Activated CD8-positive, alpha-beta memory T cell treated with anti-CD3 and anti-CD28 coated beads, Interleukin-2, amount 50 U/mL, for 4 hours (primary cell): ENCODE measurements around the gene MAST2.
"Not testable (repeated sequence)": the region's sequence is repeated elsewhere in the genome, so short reads cannot be mapped to it uniquely, and the experiment has no call there.

Experiments
- DNase-seq: peaks from one replicate; pipeline ENCODE4 v3.0.0-alpha.2; 2020

MAST2 gene

DNA sequence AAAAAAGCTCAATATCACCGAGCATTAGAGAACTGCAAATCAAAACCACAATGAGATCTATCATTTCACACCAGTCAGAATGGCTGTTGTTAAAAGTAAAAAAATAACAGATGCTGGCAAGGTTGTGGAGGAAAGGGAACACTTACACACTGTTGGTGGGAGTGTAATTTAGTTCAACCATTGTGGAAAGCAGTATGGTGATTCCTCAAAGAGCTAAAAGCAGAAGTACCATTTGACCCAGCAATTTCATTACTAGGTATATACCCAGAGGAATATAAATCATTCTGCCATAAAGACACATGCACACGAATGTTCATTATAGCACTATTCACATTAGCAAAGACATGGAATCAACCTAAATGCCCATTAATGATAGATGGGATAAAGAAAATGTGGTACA lies 146.1 kb downstream of the MAST2 start:
- DNase-seq = not testable (repeated sequence)

DNA sequence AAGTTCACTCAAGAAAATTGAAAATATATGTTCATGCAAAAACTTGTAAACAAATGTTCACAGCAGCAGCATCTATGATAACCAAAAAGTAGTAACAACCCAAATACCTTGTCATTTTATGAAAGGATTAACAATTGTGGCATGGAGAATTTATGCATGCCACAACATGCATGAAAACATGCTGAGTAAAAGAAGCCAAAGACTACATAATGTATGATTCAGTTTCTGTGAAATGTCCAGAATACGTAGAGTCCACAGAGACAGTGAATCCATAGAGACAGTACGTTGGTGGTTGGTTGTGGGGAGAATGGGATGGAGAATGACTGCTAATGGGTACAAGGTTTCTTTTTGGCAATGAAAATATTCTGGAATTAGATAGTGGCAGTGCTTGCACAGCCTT lies 148.7 kb downstream of the MAST2 start:
- no peak for DNase-seq

DNA sequence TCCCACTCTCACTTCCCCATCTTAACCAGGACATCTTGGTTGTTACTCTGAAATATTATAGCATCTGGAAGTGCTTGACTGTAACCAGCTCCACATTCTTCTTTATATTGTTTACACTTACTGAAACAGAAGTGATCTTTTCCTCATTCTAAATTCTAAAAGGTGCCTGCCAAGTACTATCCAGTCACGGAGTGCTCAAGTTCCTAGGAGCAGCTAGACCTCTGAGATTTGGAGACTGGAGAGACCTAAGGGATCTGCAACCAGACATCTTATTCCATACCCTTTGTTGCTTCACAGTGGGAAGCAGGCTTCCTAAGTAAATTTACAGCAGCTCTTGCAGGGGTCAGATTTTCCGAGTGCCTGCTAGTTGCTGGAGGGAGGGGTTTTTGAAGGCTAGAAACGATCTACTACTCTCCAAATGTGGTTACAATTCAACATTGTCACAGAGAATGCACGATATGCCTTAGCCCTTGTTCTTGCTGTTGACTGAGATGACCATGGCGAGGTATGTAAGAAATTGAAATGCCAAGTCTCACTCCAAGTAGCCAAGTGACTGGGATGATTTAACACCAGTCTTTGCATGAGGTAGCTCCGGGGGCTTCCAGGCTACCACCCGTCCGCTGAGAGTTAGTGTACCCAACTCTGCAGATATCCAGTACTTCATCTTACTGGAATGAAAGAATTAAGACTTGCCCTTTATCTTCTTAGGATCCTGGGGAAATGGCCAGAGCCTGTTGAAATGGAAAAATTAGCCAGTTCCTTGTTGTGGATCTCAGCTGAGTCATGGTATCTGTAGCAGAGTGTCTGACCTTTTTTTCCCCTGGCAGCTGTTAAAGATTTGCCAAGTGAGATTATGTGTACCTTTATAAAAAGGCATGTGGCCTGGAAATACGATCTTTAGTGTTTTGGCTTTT lies 150.8 kb downstream of the MAST2 start:
- no peak for DNase-seq

DNA sequence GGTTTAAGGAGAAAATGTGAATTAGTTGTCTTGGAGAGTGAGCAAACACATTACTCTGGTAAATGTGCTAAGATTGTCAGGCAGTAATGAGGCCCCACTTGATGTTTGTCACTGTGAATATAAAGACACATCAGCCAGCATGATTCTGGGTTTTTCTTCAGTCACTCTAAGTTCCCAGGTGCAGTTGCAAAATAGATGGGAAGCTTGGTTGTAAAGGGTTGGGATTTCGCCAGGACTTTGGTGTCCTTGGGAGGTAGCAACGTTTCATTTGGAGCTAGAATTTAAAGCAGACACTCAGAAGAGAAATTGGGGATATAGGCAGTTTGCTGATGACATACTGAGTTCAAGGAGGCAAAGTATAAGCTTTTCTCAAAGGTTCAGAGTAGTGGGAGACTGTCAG lies 154.3 kb downstream of the MAST2 start:
- no peak for DNase-seq

DNA sequence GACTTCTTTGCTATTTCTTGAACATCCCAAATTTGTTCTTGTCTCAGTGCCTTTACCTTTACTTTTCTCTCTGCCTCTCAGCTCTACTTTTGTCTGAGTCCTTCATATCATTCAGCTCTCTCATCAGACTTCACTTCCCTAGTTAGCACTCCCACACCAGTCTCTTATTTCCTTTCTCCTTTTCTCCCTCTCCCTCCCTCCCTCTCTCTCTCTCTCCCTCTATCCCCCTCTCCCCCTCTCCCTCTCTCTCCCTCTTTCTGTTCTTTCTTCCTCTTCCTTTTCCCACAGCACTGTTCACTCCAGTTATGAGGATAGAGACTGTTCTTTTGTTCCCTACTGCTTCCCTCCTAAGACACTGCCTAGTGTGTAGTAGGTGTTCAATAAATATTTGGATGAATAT lies 154.9 kb downstream of the MAST2 start:
- no peak for DNase-seq

DNA sequence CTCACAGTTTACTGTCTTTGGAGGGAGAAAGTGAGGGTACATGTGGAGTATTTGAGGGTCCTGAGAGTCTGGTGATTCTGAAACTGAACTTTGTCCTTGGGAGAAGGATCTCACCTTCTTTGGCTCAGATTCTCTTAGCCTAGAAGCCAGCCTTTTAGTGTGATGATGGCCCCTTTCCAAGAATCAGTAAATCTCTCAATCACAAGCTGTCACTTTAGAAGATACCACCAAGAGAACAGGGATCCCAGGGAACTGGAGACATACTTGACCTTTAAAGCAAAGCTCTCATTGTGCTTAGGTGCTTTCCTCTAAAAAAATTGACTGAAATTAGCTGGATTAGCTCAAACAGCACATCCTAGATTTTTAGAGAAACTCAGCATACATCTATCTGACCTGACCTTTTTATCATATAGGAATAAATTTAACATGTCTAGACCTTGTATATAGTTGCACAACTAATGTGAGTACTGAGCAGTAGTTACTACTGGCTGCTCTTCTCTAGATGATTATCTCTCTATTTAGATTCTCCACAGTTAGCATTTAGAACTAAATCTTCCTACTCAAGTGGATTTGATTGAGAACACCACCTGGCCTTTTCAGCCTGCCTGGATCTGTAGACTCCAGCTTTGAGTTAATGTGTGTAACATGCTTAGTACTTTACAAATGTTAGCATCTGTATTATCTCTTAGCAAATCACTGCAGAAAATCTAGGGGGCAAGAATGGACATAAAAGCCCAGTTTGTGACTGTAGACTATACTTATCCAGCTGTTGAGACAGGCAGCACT lies 157.7 kb downstream of the MAST2 start:
- no peak for DNase-seq

DNA sequence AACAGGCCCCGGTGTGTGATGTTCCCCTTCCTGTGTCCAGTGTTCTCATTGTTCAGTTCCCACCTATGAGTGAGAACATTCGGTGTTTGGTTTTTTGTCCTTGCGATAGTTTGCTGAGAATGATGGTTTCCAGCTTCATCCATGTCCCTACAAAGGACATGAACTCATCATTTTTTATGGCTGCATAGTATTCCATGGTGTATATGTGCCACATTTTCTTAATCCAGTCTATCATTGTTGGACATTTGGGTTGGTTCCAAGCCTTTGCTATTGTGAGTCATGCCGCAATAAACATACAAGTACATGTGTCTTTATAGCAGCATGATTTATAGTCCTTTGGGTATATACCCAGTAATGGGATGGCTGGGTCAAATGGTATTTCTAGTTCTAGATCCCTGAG lies 158.5 kb downstream of the MAST2 start:
- not testable (repeated sequence) for DNase-seq

DNA sequence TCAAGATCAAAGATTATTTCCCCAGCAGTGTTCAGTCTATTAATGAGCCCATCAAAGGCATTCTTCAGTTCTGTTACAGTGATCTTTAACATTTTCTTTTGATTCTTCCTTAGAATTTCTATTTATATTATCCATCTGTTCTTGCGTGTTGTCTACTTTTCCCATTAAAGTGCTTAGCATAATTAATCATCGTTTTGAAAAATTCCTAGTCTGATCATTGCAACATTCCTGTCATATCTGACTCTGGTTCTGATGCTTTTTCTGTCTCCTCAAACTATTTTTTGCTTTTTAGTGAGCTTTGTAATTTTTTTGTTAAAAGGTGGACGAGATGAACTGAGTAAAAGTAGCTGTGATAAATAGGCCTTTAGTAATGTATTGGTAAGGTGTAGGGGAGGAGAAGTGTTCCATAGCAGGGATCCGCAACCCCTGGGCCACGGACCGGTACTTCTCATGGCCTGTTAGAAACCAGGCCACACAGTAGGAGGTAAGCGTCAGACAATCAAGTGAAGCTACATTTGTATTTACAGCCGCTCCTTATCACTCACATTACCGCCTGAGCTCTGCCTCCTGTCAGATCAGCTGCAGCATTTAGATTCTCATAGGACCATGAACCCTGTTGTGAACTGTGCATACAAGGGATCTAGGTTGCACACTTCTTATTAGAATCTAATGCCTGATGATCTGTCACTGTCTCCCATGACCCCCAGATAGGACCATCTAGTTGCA lies 165.7 kb downstream of the MAST2 start:
- DNase-seq = no peak

DNA sequence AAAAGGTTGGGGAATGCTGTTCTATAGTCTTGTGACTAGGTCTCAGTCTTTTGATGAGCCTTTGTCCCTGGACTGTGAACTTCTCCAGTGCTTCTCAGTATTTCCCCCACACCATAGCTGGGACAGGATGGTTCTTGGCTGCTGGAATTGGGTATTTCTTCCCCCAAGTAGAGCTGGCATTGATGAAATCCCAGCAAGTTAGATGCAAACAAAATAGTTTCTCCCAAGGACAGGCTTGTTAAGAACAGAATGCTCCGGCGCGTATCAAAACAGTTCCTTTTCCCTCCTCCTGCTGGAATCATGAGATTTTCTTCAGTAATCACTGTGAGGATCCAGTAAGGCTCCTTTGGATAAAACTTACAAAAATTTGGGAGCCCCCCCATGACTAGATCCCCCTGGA lies 166.5 kb downstream of the MAST2 start:
- no peak for DNase-seq

DNA sequence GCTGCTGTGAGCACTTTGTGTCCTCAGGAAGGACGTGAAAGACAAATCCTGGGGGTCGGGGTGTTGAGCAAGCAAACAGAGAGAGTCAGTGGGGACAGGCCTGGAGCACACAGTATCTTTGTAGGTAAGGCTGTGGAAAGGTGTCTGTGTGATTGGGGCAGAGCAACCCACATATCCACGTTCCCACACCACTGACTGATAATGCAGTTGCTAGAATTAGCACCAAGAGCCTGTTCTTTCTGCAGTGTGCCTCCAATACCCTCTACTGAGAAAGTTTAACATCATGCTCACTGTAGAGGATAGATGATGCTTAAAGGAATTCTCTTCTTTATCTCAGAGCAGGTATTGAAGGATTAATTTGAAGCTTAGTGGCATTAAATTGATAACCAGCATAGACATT lies 167.9 kb downstream of the MAST2 start:
- DNase-seq = no peak

DNA sequence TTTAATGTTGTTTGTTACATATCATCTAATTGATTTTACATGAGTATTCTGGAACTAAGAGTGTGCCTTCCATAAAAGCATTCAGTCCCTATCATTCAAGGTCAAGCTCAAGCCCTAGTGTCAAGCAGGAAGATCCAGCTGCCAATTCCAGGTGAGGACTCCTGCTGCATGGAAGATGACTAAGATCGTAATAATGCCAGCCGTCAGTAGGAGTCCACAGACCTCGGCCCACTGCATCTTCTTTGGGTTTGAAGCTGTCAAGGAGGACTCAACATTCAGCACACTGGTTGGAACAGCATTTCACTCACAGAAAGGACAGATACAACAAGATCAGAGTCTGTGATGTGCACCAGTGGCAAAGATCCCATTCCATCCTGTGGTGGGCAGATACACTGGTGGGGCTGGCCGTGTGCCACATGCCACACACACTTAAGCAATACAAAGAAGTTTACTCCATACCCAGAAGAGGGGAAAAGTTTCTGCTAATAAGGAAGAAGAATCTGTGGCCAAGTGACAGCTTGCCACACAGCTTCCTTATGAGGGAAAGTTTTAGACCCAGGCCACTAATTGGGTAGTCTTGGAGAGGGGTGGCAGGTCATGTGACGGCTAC lies 168.6 kb downstream of the MAST2 start:
- no peak for DNase-seq

DNA sequence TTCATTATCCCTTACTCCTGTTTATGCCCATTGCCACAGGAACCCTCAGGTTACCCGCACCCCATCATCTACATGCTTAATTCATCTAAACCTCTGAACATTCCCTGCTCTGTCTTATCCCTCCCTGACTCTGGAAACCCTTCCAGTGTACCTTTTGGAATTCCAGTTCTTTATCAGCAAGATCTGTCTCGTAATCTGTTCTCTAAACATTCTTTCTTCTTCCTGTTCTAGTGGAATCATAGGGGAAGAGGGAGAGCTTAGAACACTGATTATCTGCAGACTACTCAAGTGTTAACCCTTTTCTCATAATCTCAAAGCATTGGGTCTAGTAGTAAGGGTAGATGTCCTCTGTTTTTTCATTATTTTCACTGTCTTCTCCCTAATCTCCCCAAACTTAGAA lies 169.2 kb downstream of the MAST2 start:
- no peak for DNase-seq

DNA sequence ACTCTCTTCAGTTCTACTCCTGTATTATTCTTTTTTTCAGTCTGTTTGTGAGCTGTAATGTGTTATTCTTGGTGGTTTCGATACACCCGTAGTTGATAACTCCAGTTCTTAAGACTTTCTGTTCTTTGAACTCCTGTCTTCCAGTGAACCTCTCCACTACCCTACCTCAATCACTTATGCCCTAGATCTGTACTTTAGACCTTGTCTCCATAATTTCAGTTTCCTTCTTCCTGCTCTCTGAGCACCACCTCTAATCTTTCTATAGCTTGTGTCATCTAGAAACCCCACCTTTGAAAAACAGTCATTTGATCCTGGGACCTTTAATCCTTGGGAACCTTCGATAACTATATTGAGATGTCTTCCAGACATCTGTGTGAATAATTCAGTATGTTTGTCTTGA lies 169.7 kb downstream of the MAST2 start:
- DNase-seq = no peak

DNA sequence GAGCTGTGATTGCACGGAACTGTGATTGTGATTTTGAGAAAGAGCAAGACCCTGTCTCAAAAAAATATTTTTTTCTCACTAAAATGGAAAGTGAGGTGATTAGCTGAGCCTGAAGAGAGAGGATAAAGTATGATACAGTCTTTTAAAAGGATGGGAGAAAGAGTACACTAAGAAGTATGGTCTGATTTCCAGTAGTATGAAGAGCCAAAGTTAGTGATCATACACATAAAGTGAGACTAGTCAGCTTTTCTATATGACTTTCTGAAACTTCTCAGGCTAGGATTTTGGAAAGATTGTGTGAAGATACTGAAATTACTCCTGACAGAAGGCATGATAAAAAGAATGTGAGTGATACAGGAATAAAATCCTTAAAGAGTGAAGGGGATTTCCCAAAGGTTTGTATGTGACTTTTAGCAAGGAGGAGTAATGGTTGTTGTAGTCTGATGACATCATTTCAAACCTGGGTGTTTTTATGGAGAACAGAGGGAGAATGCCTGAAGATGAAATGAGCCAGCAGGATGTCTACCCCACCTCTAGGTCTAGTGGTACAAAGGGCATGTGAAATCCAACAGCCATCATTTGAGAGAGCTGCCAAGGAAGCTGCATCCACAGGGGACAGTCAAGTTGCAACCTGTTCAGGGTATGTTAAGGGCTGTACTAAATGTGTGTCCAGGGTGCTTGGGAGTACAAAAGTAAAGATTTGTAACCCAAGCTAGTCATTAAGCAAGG lies 171.3 kb downstream of the MAST2 start:
- no peak for DNase-seq

DNA sequence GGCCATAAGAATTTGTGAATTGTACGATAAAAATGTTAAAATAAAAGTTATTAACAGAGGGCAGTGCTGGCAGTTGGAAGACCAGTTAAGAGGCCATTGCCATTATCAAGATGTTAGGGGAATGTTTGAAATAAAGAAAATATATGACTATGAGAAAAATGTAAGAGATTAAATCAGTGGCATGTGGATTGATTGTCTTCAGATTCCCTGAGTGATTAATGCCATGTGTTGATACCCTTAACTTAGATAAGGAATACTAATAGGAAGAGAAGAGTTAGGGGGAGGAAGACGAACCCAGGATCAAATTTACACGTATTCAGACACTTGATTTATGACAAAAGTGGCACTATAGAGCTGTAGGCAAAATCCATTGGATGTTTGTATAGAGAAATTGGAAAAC lies 173.2 kb downstream of the MAST2 start:
- no peak for DNase-seq

DNA sequence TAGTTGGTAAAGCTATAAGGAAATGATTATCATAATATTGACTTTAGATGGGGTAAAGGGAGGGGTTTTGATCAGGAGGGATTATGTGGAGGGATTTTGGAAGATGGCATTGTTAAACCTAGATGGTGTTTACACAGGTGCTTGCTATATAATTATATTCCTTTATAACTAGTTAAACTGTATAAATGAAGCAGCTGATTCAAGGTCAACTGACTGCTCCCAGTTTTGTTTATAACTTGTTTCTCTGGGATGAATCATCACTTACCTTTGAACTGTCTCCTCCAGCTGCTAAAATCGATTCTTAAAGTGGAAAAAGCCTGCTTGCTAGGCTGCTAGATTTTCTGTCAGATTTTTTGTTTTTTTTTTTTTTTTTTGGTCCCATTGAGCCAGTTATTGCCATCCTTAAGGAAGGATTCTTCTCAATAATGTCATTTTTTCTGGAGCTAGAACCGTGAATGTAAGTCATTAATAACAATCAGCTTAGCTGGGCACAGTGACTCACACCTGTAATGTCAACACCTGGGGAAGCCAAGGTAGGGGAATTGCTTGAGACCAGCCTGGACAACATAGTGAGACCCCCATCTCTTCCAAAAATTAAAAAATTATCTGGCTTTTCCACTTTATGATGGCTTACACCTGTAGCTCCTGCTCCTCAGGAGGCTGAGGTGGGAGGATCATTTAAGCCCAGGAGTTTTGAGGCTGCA lies 175.8 kb downstream of the MAST2 start:
- no peak for DNase-seq

DNA sequence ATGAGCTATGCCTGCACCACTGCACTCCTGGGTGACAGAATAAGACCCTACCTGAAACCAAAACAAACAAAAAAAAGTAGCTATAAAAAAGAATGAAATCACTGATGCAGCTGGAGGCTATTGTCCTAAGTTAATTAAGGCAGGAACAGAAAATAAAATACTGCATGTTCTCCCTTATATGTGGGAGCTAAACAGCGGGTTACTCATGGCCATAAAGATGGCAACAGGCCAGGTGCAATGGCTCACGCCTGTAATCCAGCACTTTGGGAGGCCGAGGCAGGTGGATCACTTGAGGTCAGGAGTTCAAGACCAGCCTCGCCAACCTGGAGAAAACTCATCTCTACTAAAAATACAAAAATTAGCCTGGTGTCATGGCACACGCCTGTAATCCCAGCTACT lies 176.4 kb downstream of the MAST2 start:
- no peak for DNase-seq

DNA sequence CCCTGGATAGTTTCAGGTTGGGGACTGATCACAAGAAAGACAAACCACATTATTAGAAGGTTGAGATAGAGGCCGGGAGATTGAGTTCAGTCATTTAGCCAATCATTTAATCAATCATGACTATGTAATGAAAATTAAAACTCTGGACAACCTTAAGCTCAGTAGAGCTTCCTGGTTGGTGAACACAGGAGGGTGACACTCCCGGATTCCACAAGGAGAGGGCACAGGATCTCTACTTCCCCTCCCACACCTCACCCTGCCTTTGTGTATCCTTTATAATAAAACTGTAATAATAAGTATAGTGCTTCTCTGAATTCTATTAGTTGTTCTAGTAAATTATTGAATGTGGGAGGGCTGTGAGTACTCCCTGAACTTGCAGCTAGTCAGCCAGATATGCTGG lies 178.9 kb downstream of the MAST2 start:
- DNase-seq = no peak

DNA sequence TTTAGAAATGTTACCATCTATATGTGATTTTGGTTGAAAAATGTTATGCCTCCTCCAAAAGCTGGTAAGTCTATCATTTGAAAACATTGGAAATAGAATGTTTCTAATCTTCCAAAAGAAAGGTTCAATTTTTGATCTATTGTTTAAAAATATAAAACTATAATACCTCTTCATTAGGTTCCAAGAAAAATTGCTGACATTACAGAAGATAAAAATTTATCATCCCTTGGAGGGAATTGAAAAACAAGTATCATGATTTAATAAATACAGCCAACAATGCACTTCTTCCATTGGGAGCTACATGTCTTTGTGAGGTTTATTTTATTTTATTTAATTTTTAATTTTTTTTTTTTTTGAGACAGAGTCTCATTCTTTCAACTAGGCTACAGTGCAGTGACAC lies 180.6 kb downstream of the MAST2 start:
- no peak for DNase-seq

DNA sequence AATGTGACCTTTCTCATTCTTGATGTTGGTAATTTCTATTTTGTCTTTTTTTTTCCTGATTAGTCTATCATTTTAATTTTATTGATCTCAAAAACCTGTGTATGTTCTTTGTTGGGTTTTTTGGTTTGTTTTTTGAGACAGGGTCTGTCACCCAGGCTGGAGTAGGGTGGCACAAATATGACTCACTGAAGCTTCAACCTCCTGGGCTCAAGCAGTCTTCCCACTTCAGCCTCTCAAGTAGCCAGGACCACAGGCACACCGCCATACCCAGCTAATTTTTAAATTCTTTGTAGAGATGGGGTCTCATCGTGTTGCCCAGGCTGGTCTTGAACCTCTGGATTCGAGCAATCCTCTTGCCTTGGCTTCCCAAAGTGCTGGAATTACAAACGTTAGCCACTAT lies 183.8 kb downstream of the MAST2 start:
- no peak for DNase-seq

DNA sequence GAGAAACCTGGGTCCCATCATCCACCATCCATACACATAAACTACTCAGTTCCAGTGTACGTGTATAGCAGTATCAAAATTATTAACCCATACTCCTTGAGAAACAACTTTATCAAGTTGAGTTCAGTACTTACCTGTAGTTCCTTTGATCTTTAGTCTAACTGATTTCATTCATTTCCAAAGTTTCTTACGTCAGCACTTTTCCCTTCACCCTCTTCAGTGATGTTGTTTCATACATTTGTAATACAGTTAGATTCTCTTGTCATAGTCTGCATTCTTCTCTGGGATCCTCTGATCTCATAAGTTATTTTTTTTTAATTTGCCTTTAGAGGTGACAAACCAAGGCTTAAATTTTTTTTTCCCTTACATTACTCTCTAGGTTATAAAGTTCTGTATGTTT lies 185.8 kb downstream of the MAST2 start:
- no peak for DNase-seq

DNA sequence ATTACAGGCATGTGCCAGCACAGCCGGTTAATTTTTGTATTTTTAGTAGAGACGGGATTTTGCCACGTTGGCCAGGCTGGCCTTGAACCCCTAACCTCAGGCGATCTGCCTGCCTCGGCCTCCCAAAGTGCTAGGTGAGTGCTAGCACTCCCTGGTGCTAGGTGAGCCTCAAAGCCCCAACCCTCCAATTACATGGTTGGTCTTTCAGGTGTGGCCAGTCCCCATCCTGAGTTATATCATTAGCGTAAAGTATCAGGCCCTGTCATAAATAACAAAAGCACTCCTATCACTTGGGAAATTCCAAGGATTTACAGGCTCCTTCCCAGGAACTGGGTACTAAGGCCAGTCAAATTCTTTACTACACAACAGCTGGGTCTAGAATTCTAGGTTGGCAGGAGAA lies 191.0 kb downstream of the MAST2 start:
- no peak for DNase-seq
